Measurements from ENCODE around the gene CHMP2A. TPM values are rescaled to one million over a fixed set of nuclear protein-coding genes. Genes with fewer than 3 reads are reported as not detected.

The CHMP2A gene
- total and polyA plus RNA-seq, 2 of the 13 experiments (the other 11 are each of a cell fraction or from before 2014, with no cell fraction given) = 49.7 to 55.0 TPM

GRCh38 chr19:58519087-58519354 is 35.9 kb downstream of the CHMP2A start (continued):
- no peak for TF ChIP-seq ARID5B (CRISPR knock-in tag; IDR thresholded peaks at IDR 0.05)
- 0 out of 2 replicates have a peak, but pooled peaks have one; percentile 4 for TF ChIP-seq CC2D1A (CRISPR knock-in tag; IDR thresholded peaks at IDR 0.05)
- TF ChIP-seq ZNF180 (CRISPR knock-in tag; IDR thresholded peaks at IDR 0.05; ENCODE audit: borderline replicate concordance, low read depth) = no peak
- no peak for TF ChIP-seq SRY (CRISPR knock-in tag; IDR thresholded peaks at IDR 0.05)
- TF ChIP-seq ZNF841 (CRISPR knock-in tag; IDR thresholded peaks at IDR 0.05; ENCODE audit: borderline replicate concordance) = no peak
- 0 out of 2 replicates have a peak, but pooled peaks have one; percentile 15 for TF ChIP-seq ZNF225 (CRISPR knock-in tag; IDR thresholded peaks at IDR 0.05)
- TF ChIP-seq PRPF4 (IDR thresholded peaks at IDR 0.05; ENCODE audit: low read depth, low read length, poor library complexity, severe bottlenecking) = no peak
- peak; percentile 18; the same call in 1 of the 2 replicates for TF ChIP-seq ZNF605 (CRISPR knock-in tag; IDR thresholded peaks at IDR 0.05)
- TF ChIP-seq ZNF615 (CRISPR knock-in tag; IDR thresholded peaks at IDR 0.05; ENCODE audit: borderline replicate concordance) = no peak
- no peak for TF ChIP-seq DZIP1 (CRISPR knock-in tag; IDR thresholded peaks at IDR 0.05)
- peak; percentile 25; the same call in 1 of the 2 replicates for TF ChIP-seq GABPA (IDR thresholded peaks at IDR 0.05; ENCODE audit: low read depth, low read length)
- TF ChIP-seq GABPA (CRISPR knock-in tag; IDR thresholded peaks at IDR 0.05; ENCODE audit: low read depth) = peak; percentile 70
- no peak for TF ChIP-seq ZNF12 (CRISPR knock-in tag; IDR thresholded peaks at IDR 0.05)
- peak; percentile 52; the same call in 1 of the 2 replicates for TF ChIP-seq TFDP1 (CRISPR knock-in tag; IDR thresholded peaks at IDR 0.05; ENCODE audit: borderline replicate concordance)
- no peak for TF ChIP-seq CBFB (CRISPR knock-in tag; IDR thresholded peaks at IDR 0.05)
- TF ChIP-seq ETV5 (CRISPR knock-in tag; IDR thresholded peaks at IDR 0.05; ENCODE audit: borderline replicate concordance) = 0 out of 2 replicates have a peak, but pooled peaks have one; percentile 13
- TF ChIP-seq SP4 (CRISPR knock-in tag; IDR thresholded peaks at IDR 0.05) = 0 out of 2 replicates have a peak, but pooled peaks have one; percentile 13
- peak in 1 of 2 experiments; percentile 69; a peak in 1 of 4 replicates for TF ChIP-seq HMGXB4 (CRISPR knock-in tag; IDR thresholded peaks at IDR 0.05; ENCODE audit: borderline replicate concordance in 1 of 2, low read depth in 1 of 2)
- TF ChIP-seq TBP (CRISPR knock-in tag; IDR thresholded peaks at IDR 0.05) = no peak
- no peak for TF ChIP-seq SSRP1 (CRISPR knock-in tag; IDR thresholded peaks at IDR 0.05)
- no peak for TF ChIP-seq TP53 (CRISPR knock-in tag; conservative IDR thresholded peaks at IDR 0.05)
- TF ChIP-seq SMC3 (IDR thresholded peaks at IDR 0.05; ENCODE audit: low read length) = peak; percentile 47
- no peak for TF ChIP-seq ZNF496 (CRISPR knock-in tag; IDR thresholded peaks at IDR 0.05; ENCODE audit: insufficient replicate concordance)
